ENCODE measurements around the gene HVCN1.
A peak's percentile ranks its signal among the peaks of the same experiment; 100 is the strongest.
"Not testable (repeated sequence)": the region's sequence is repeated elsewhere in the genome, so short reads cannot be mapped to it uniquely, and the experiment has no call there.

The HVCN1 gene

DNA sequence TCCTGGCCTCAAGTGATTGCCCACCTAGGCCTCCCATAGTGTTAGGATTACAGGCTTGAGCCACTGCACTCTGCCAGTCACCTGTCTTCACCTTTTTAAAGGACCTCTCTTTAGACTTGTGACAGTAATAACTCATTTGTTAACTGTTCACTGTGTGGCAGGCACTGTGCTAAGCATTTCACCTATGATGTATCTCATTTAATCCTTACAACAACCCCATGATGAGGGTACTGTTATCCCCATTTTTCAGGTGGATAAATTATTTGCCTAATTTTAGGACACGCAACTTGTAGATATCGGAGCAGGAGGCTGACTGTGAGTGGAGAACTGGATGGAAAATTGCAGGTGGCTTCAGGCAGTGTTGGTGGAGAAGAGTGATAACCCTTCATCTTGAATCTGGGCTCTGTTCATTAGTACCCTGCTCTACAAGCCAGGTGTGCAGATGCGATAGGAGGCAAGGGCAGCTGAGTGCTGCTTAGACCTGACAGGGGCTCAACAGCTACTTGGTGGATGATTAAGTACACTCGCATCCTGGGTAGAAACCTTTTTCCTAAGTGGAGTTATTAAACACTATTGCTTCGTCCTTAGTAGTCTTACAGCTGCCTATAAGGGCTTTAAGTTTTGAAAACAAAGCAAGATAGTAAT lies 72.3 kb downstream of the HVCN1 start:
- DNase-seq (ENCODE audit: low read depth): no peak

DNA sequence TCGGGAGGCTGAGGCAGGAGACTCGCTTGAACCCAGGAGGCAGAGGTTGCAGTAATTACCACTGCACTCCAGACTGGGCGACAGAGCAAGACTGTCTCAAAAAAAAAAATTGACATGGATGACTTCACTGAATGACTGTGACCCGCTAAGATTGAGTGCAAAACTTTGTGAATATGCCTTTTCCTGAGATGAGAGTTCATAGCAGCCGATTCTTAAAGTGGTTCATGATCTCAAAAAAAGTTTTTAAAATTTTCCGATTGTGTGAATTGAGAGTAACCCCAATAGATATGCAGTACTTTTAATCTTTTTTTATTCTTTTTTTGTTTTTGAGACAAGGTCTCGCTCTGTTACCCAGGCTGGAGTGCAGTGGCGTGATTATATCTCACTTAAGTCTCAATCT lies 73.7 kb downstream of the HVCN1 start:
- DNase-seq (ENCODE audit: low read depth): no peak

DNA sequence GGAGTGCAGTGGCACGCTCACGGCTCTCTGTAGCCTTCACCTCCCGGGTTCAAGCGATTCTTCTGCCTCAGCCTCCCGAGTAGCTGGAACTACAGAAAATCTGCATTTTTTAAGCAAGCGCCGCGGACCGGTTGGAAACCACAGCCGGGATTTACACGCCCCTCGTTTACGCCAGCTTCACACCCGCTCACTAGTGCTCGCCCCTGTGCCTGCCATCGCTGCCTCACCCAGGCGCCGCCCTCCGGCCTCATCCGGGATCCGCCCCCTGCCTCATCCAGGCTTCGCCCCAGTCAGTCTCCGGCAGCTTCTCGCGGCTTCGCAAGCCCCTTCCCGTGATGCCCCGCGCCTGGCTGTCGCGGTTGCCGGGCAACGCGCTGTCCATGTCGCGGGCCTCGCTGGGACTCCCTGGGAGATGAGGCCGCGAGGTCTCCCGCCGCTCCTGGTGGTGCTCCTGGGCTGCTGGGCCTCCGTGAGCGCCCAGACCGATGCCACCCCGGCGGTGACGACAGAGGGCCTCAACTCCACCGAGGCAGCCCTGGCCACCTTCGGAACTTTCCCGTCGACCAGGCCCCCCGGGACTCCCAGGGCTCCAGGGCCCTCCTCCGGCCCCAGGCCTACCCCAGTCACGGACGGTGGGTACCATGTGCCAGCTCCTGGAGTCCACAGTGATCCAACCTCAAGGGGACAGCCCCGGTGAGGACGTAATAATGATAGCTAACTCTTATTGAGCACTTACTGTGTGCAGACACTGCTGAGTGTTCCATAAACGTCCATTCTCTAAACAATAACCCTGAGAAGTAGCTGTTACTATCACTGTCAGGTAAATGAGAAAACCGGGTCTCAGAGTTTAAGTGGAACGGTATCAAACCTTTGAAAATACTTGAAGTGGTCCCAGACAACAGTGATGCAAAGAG lies 74.9 kb downstream of the HVCN1 start, which contains the start of gene TCTN1:
Gene TCTN1, plus strand, starts transcription at position 359 of the 914 bp plus-strand sequence. Its CDS starts 54 bp downstream, at position 413.
- DNase-seq (ENCODE audit: low read depth): peak; percentile 91

DNA sequence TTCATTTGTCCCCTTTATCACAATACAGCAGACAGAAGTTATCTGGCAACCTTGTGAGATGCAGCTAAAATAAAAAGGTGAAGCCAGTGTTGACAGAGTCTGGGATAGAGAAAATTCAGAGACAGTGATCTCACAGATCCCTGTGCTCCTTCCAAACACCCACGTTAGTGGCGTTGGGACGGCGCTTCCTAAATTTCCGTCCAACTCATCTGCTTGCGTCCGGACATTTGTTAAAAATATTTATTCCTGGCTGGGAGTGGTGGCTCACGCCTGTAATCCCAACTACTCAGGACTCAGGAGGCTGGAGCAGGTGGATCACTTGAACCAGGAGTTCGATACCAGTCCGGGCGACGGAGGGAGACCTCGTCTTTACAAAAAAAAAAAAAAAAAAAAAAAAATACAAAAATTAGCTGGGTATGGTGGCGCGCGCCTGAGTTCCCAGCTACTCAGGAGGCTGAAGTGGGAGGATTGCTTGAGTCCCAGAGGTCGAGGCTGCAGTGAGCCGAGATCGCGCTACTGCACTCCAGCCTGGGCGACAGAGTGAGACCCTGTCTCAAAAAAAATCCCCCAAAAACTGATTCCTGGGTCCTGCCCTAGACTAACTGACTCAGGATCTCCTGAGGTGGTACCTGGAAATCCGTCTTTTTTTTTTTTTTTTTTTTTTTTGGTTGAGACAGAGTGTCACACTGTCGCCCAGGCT lies 75.7 kb downstream of the HVCN1 start:
- no peak for DNase-seq (ENCODE audit: low read depth)

DNA sequence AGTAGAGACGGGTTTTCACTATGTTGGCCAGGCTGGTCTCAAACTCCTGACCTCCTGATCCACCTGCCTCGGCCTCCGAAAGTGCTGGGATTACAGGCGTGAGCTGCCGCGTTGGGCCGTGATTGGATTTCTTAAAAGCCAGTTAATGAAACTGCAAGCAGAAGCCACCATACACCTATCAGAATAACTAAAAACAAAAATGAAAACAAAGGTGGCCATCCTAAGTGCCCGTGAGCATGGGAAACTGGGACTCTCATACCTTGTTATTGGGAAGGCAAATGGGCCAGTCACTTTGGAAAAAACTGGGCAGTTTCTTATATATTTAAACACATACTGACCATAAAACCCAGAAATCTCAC lies 82.7 kb downstream of the HVCN1 start:
- DNase-seq (ENCODE audit: low read depth): no peak

DNA sequence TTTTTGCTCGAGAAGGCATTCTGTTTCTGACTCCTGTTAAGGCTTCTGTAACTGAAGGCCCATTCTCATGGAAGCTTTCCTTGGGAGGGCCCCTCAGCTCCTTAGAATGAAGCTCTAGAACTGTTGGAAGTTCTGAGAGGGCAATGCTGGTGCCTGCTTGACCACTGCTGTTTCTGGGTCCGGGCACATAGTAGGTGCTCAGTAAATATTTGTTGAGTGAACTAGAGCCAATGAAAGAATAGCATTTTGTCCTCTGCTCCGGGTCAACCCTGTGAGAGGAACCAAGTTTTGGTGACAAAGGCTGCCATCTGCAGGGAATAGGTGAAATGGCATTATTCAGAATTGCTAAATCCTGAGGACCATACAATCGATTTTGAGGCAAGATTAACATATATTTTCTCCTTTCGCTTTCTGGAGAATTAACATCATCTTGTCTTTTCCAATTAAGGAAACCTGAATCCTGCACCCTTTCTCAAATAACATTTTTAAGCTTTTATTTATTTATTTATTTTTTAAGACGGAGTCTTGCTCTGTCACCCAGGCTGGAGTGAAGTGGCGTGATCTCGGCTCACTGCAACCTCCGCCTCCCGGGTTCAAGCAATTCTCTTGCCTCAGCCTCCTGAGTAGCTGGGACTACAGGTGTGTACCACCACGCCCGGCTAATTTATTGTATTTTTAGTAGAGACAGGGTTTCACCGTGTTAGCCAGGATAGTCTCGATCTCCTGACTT lies 86.7 kb downstream of the HVCN1 start:
- DNase-seq (ENCODE audit: low read depth): not testable (repeated sequence)

DNA sequence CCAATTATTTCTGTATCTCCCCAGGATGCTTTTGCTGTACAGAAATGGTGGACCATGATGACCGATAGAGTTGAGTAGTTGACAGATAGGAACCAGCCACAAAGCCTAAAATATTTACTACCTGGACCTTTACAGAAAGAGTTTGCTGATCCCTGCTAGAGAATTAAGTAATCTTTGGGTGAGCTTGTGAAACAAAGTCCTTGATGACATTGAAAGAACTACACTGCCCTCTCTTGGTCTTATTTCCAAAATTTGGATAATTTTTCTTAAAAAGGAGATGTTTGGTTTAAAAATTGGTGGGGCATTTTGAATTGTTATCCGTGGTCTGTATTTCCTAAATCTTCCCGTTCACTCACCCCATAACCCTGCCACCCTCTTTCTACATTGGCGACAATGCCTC lies 88.7 kb downstream of the HVCN1 start:
- no peak for DNase-seq (ENCODE audit: low read depth)

DNA sequence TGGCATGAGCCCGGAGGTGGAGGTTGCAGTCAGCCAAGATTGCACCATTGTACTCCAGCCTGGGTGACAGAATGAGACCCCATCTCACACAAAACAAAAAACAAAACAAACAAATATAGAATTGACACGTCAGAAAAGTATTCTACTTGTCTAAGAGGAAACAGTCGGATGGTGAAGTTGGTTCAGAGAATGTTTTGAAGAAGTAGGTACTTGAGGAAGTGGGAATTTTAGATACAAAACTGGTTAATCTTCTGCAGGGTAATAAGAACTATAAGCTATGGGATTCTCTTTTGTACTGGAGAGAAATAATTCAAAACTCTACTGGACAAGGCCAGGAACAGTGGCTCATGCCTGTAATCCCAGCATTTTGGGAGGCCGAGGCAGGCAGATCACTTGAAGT lies 89.6 kb downstream of the HVCN1 start:
- no peak for DNase-seq (ENCODE audit: low read depth)
